HG03565 (cell line): ENCODE measurements around the gene TRIM65.
A peak's percentile ranks its signal among the peaks of the same experiment; 100 is the strongest.
"Not testable (repeated sequence)": the region's sequence is repeated elsewhere in the genome, so short reads cannot be mapped to it uniquely, and the experiment has no call there.

Experiments
- ATAC-seq: cut with Tn5 transposase; IDR thresholded peaks from one replicate; pipeline ENCODE4 v1.9.1; 2021; ENCODE audit warnings: mild to moderate bottlenecking, moderate library complexity; ENCODE audit not compliant: unreplicated experiment

Gene TRIM65

DNA sequence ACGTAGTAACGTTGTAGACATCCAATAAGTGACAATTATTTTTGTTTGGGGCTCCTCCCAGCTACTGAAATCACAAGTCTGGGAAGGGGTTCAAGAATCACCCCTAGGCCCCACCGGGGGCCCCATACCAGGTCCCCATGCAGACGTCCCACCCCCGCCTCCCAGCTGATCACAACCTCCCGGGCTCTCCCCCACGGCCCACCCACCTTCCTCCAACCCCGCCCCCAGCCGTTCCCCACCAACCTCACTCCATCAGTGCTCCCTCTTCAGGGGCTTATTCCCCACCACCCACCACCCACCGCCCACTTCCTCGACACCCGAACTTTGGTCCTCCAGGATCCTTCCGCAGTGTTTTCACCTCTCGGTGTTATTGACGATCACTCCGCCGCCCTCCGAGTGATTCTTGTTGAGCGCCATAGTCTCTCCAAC, 41.9 kb downstream of the TRIM65 start:
- ATAC-seq: no peak

DNA sequence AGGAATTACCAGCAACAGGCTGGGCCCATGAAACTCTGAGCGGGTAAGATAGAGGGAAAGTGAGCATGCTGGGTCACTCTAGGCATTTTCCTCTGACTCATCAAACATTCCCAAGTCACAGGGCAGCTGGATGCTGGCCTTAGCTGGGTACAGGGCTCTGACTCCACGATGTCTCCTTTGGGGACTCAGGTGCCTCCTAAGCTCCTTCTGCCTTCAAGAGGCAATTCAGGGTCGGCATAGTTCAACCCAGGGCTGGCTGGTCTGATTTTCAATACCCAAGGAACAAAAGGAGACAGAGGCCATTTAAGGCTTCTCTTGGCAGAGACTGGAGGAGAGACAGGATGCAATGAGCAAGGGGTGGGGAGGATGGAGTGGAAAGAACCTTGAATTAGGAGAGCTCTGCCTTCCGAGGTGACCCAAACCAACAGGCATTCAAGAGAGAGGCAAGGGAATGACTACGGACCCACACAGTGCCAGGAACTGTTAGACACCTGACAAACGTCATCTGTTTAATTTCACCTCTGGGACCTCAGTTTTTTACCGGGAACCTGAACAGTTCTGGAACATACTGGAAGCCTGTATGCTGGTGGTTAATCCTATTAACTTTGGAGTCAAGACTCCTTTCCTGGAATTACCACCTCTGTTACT, 42.5 kb downstream of the TRIM65 start:
- no peak for ATAC-seq

DNA sequence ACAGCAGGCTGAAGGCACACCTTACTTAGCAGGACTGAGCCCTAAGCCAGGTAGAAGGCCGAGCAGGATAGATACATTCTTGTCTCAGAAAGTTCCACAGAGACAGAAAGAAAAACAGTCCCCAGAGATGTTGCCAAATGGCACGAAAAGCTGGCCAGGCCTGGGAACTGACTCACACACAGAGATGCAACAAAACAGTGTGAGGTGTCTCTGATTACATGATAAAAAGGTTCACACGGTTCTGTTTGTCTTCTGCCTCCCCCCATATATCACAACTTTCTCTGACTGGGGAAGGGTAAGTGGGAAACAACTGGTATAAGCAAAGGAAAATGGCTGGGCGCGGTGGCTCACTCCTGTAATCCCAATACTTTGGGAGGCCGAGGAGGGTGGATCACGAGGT, 43.3 kb downstream of the TRIM65 start:
- ATAC-seq: no peak

DNA sequence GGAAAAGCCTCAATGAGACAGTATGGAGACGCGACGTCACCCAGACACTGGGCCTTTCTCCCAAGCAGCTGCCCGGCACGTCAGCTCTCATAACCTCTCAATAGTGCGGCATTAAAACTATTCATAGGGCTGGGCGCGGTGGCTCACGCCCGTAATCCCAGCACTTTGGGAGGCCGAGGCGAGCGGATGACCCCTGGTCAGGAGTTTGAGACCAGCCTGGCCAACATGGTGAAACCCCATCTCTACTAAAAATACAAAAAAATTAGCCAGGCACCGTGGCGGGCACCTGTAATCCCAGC, 45.1 kb downstream of the TRIM65 start:
- not testable (repeated sequence) for ATAC-seq

DNA sequence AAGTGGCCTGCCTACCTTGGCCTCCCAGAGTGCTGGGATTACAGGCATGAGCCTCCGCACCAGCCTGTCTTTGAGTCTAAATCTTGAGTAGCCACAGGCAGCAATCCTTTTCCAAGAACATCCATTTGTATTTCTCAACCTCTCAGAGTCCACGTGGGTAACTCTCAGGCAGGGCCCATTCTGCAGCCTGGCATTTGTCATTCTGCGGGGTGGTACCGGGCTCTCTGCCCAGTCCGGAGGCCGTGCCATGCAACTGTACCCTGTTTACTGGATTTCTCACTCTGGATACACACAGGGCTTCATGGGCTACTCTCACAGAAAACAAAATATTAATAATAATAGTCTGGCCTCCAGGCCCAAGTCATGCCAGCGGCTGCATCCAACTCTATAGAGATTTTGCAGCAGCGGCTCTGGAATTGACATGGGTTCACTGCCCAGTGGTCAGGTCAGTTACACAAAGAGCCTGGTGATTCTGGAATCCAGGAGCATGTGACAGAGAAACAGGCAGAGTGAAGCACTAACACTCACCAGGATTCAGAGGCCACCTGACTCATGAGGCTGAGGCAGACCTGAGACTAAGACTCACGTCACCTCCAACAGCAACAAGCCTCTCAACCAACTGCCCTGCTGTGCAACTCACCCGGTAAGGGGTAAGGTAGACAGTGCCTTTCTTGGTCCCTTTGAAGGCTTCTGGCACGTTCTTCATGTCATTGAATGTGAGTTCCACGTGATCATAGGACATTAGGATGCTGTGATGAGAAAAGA, 45.6 kb downstream of the TRIM65 start:
- no peak for ATAC-seq

DNA sequence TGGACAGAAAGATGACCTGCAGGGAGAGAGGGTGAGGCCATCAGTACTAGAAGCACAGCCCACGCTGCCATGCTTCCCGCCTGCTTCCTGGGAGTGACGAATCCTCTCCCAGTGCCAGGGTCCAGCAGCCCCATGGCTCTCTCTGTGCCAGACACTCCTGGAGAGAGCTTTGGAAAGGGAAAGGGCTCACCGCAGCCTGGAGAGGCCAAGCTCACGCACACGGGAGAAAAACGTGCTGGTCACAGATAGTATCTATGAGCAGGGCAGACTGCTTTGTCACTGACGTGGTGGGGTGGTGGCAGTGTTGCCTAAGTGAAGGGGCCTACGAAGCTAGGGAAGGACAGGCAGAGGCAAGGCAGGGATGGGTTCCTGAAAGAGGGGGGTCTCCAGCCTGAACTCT, 47.0 kb downstream of the TRIM65 start:
- no peak for ATAC-seq

DNA sequence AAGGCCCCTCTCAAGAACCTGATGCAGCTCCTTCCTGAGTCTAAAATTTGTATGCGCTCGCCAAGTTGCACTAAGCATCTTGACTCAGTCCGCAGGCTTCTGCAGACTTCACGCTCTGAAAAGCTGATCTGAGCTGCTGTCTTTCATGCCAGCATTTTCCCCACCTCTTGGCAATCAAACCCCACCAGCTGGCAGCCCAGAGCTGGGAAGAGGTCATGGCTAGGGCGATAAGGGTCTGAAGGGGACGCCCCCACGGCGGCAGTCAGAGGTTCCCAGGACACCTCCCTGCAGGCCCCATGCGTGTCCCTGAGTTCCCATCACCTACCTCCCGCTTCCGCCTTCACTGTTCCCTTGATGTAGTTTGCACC, 47.5 kb downstream of the TRIM65 start:
- no peak for ATAC-seq

DNA sequence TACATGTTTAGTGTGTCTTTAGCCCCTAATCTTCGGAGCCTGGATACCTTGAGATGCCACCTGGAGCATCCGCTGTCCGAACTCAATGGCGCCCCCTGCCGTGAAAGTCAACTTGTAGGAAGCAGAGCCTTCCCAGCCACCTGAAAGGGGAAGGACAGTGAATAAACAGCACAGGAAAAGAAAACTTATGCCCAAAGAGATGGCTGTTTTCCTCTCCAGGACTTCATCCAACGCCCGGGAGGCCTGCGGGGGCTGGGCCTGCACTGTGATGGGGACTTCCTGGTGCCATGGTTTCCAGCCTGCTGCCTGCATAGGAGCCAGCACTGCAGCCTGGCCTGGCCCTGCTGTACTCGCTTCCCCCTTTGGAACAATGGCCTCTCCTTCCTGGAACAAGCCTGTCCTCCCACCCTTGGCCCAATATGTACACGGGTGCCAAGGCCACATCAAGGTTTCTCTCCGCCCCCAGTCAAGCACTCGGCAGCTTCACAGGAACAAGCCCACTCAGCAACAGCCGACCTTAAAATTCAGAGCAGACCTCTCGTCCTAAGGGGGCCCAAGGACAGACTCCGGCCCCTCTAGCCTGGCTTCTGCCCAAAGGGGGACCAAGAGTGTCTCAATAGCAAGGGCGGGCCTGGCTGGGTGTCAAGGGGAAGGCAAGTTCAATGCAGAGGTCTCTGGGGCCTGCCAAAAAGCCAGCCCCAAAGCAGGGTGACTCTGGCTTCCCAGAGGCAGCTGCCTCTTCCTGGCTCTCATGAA, 48.0 kb downstream of the TRIM65 start:
- no peak for ATAC-seq

DNA sequence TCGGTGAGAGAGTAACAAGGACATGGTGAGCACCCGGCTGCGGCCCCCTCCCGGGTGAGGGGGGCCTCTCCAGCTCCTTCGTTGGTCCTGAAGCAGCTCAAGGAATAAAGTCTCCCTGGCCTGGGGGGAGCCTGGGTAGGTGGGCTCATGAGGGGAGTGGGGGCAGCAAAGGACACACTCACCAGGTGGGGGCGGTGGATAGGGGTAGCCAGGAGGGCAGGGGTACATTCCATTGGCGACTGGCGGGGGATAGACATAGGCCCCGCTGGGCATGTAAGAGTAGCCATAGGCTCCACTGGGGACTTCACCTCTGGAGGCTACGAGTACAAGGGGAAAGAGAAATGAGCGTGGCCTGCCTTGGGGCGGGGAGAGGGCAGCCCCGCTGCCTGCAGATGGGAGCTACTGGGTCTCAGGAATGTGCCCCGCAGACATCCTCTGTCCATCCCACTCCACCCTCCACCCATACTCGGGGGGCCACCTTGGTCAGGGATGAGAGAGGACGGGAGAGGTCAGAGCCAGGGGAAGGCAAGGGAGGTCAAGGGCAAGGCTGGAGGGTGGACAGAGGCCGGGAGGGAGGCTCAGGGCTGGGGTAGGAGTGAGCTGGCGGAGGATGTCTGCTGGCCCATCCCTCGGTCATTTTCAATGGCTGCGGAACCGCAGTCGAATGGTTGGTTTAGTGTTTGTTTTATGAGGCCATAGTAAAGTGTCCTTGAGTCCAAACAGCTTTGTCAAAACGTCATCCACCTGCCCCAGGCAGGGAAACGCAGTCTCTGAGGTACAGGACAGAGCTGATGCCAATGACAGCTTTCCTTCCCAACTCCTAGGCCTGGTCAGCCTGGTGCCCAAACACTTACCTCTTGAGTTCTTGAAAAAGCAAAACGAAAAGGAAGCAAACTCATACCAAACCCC, 48.9 kb downstream of the TRIM65 start:
- no peak for ATAC-seq

DNA sequence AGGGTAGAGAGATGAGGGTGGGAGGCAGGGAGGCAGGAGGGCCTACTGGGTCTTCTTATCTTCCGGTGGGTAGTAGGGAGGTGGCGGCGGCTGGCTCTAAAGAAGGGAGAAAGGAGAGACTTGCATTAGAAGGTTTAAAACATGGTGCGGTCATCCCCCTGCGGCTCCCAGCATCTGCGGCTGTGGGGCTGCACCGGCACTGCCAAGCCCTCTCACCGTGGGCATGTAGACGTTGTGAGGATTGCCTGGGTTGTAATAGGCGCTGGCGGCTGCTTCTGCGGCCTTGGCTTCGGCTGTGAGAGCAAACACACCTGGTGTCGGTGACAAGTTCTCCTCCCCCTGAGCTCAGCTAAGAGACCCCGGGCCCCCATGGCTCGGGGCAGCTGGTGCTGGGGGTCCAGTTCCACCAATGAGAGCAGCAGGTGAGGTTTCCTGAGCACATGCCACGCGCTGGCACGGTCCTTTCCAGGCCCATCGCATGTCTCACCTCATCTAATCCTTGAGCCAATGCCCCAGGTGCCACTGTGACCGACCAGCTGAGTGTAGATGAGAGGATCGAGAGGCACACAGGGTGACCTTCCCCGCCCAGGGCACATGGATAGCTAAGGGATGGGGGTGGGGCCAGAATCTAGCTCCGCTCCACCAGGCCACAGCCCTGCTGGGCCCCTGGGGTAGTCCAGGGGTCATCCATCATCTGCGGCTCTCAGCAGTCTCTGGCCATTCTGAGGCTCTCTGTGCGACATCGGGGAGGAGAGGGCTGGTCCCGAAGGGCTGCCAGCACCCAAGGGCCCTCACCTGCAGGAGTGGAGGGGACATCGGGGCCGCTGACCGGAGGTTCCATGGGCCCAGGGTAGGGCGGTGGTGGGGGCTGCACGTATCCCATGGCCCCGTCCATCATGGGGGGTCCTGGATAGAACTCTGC, 49.8 kb downstream of the TRIM65 start:
- no peak for ATAC-seq

DNA sequence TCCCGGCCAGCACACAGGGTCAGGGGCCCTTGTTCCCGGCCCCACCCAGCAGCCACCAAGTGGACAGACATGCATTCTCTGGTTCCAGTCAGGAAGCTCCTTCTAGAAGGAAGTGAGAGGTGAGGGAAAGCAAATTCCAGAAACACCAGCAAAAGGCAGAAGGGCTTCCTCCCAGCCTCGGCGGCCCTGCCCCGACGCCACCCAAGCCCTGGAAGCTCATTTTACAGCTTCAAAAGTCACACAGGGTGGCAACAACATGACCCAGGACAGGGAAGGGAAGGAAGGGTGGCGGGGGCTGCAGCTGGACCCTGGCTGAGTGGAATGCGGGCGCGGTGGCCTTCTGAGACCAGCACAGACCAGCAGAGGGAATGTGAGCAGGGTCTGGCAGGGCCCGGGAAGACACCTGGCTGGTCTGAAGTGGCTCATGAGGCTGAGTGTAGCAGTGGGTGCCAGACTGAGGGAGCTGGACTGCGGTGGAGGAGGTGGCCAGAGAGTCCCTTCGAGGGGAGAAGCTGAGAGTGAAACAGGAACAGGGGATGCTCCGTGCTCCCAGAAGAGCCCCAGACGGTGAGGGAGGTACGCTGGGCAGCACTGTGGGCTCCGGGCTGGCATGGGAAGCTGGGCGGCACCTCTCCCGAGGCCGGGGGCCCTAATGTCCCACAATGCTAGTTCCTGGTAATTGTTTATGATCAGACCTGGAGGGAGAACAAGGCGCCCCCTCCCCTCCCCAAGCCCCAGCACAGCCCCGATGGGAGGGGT, 50.6 kb downstream of the TRIM65 start:
- no peak for ATAC-seq

DNA sequence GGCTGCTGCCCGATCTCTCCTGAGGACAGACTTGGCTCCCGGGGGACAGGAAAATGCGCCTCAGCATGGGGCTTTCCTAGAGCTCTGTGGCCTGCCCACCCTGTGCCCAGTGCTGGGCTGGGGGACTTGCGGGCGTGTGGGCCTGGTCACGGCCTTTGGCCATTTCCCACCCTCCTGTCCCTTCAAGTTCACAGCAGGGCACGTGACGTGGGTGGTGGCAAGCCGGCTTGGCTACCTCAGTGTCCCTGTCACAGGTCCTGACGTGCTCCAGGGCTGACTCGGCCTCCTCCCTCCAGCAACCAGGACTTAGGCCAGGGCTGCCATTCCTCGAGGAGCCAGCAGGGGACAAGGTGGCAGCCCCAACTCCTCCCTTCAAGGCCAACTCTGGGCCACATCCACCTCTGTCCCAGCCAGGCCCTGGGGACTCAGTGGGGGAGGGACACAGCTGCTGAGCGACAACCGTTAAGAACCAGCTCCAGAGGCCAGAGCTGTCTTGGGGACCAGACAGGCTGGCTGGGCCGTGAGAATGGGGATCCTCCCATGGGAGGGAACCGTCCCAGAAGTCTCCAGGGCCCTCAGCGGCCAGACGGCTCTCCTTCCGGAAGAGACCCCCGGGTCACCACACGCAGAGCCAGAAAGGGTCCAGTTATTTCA, 51.6 kb downstream of the TRIM65 start:
- ATAC-seq: peak; percentile 57

DNA sequence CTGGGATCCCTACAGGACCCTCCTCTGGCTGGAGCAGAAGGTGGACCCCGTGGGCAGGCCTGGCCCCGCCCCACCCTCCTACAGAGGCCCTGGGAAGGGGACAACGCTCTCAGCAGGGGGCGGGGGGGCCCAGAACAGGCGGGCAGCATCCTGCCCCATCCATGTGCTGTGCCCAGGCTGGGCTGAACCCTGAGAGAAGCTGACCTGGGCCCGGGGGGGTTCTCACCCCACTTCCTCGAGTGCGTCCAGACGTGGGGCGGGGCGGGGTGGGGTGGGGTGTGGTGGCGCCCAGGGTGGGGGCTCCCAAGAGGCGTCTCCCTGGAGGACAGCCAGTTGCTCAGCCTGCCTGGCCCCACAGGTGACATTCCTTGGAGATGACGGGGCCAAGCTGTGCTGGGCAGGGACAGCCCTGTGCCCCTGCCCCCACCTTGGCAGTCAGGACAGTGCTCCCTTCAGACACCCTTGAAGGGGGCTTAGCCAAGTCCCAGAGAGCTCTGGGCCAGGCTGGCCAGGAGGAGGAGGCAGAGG, 52.2 kb downstream of the TRIM65 start:
- no peak for ATAC-seq

DNA sequence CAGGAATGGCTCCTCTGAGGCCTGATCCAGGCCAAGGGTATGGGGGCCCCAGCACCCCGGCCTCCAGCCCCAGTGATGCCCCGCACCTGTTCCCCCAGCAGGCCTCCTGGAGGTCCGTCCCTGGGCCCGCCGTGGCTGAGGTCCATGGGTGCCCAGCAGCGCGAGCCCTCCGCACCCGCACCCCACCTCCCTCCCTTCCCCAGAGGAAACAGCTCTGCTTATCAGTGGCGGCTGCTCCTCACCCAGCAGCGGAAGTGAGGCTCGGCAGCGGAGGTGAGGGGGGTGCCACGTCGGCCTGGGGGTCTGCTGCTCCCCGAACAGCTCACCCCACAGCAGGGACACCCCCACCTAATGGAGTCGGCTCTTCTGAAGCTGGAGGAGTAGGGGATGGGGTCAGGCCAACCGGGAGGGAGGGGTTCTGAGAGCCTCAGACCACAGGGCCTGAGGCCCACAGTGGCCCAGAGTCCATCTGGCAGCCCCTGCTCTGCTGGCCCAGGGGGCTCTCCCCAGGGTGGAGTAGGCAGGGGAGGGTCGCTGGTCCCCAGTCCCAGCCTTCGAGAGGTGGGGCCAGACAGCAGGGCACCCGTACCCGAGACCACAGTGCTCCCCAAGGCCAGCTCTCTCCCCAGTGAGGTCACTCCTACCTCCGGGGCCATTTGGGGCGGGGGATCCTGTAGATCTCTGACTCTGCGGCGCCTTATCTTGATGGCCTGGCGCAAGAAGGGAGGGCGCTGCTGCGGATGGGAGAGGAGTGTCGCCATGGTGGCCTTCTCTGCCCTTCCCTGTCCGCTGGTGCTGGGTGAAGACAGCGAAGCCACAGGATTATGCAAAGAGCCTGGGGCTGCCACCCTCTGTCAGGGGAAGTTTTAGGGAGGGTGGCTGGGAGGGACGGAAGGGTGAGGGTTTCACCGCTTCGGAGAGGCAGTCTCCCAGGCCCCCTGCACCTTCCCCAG, 52.9 kb downstream of the TRIM65 start, which contains the start of gene UNC13D:
Gene UNC13D, minus strand, starts transcription at position 828 of the 953 bp plus-strand sequence. Its CDS starts 67 bp downstream, at position 761.
- ATAC-seq: no peak

DNA sequence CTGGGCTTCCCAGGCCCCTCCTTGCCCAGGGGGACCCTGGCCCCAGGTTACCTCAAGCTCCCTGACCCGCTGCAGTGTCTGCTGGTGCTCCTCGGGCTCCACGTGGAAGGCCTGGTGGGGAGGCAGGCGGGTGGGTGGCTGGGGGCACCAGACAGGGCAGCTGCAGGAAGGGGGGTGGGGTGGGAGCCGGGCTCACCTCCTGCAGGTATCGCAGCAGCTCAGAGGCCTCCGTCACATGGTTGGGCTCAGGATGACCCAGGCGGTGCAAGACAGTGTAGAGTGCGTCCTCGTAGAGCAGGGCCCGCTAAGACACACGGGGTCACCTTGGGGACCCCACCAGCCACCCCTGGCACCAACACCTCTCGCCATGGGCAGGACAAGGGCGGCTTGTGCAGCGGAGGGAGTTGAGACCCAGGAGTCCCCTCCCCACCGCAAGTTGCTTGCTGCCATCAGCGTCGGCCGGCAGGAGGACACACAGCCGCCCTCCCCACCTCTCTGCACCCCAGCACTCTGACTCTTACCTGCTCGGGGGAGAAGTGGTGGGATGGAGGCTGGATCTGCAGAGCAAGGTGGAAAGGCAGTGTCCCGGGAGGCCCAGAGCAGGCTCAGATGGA, 53.7 kb downstream of the TRIM65 start:
- ATAC-seq: no peak

DNA sequence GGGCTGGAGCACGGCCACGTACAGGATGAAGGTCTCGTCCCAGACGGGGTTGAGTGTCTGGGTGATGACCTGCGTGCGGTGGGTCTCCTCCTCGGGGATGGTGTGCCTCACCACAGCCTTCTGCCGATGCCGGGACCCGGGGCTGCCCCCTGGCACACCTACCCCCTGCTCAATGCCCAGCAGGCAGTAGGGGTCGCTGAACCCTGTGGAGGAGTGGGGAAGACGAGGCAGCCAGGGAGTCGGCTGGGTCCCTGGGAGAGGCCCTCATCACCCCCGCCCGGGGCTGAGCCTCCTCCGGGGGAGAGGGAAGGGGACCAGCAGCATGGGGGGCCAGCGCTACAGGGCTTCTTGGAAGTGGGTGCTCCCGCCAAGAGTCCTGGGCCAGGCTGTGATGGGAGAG, 54.3 kb downstream of the TRIM65 start:
- ATAC-seq: no peak

DNA sequence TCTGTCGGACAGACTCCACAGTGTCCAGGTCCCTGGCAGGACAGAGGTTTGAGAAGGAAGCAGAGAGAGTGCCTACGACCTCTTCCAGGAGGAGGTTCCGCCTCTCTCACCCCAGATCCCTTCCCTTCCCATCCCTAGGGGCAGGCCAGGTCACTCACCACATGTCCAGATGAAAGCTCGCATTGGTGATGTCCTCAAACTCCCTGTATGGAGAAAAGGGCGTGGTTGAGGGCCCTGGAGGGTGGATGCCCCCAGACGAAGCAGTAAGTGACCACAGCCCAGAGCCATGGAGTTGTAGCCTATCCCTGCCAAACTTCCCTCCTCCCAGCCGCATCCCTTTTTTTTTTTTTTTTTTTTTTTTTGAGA, 56.0 kb downstream of the TRIM65 start:
- no peak for ATAC-seq
